Measurements from ENCODE around the gene TOMM34.

GRCh38 chr20:44988631-44989171 is 28.5 kb upstream of the TOMM34 start:
- TF ChIP-seq POLR2A (IDR thresholded peaks at IDR 0.05; ENCODE audit: low read depth, low read length), result no peak
- TF ChIP-seq POLR2AphosphoS5 (IDR thresholded peaks at IDR 0.05; ENCODE audit: low read depth, low read length), result no peak

All from GM12892 (cell line).